Heart left ventricle (tissue), 13 donors: ENCODE data around the gene ERBB4.
"Not testable (repeated sequence)": the region's sequence is repeated elsewhere in the genome, so short reads cannot be mapped to it uniquely, and the experiment has no call there.

Experiments
- CTCF ChIP-seq, 12 donors: fragments of 200-600 bp; sonication (generic) in 4 of 12; IDR thresholded peaks; one replicate each; pipeline versions ENCODE4 v1.5.0 to v1.8.0; 2018 to 2022; ENCODE audit warnings: antibody characterized with exemption in 12 of 12, mild to moderate bottlenecking in 5 of 12
- POLR2A ChIP-seq, 2 donors: fragments of 450-650 bp; IDR thresholded peaks; one replicate each; pipeline ENCODE4 v1.6.1; 2017; ENCODE audit warnings: antibody characterized with exemption in 2 of 2, mild to moderate bottlenecking in 2 of 2, moderate library complexity in 2 of 2
- donor health status: ischemic (EF 13 %, LVEDD 7.1; RV severe dilation, severe dysfunction).
- donor health status: DM: no; HTN: yes; CAD: no.
- donor health status: DM: no; HTN: no; CAD: no.
- donor health status: ischemic (EF 25% LVEDD 6.9; RV normal size, moderate dysfunction).
- donor health status: ischemic (EF 25% LVEDD 5.7; RV mildly dilated, moderate dysfunction).
- donor health status: ischemic (EF 35%, LVEDD 5.7; RV mildly dilated, moderate dysfunction).
- donor health status: nonischemic (EF 11% LVEDD 7.7; RV severe dilation, severe dysfunction).
- donor health status: DM: yes; HTN: yes; CAD: no.
- donor health status: PGD.
- donor health status: ischemic (EF 29% LVEDD 5.4; RV normal size, mild dysfunction).
- donor health status: nonischemic (EF 23%, LVEDD 6.1; RV moderate dilation, normal function).

- TF ChIP-seq CTCF, POLR2A (IDR thresholded peaks at IDR 0.05): not testable (repeated sequence)
Observed at GRCh38 chr2:211592006-211592405, 946.6 kb downstream of the ERBB4 start.
